Measurements from ENCODE around the gene VARS1.

- TF ChIP-seq CTCF (IDR thresholded peaks at IDR 0.05) = no peak
- TF ChIP-seq POLR2A (IDR thresholded peaks at IDR 0.05) = no peak
- TF ChIP-seq EP300 (IDR thresholded peaks at IDR 0.05) = no peak
- no peak for TF ChIP-seq POLR2AphosphoS5 (IDR thresholded peaks at IDR 0.05)
These were observed 24.3 kb upstream of the VARS1 start for GRCh38 chr6:31819871-31820299.
